Ascending aorta (tissue), 2 donors: ENCODE data around the gene PGGHG. TPM values are rescaled to one million over a fixed set of nuclear protein-coding genes. Genes with fewer than 3 reads are reported as not detected.
A peak's percentile ranks its signal among the peaks of the same experiment; 100 is the strongest.
"Not testable (repeated sequence)": the region's sequence is repeated elsewhere in the genome, so short reads cannot be mapped to it uniquely, and the experiment has no call there.

Source experiments
- DNase-seq, 2 donors: peaks; one replicate each; pipeline ENCODE4 v3.0.0-alpha.2; 2019; ENCODE audit warnings: low spot score in 2 of 2
- H3K27ac ChIP-seq, 2 donors: fragments of 200-600 bp; sonication (generic); one replicate each; pipeline ENCODE4 v1.5.1; 2016 to 2017; ENCODE audit warnings: mild to moderate bottlenecking in 1 of 2
- H3K27me3 ChIP-seq: fragments of 200-600 bp; sonication (generic); one replicate; pipeline ENCODE4 v1.5.1; 2017
- H3K36me3 ChIP-seq, 2 donors: fragments of 200-600 bp; sonication (generic); one replicate each; pipeline ENCODE4 v1.5.1; 2016
- H3K4me1 ChIP-seq, 2 donors: fragments of 200-600 bp; sonication (generic); one replicate each; pipeline ENCODE4 v1.5.1; 2016 to 2017; ENCODE audit warnings: mild to moderate bottlenecking in 1 of 2
- H3K4me3 ChIP-seq, 2 donors: fragments of 200-600 bp; sonication (generic); one replicate each; pipeline ENCODE4 v1.5.1; 2016 to 2017; ENCODE audit warnings: mild to moderate bottlenecking in 1 of 2
- H3K9me3 ChIP-seq, 2 donors: fragments of 200-600 bp; sonication (generic); one replicate each; pipeline ENCODE4 v1.5.1; 2016
- CTCF ChIP-seq, 3 experiments: fragments of 200-600 bp in 2 of 3; fragments of 450-650 bp in 1 of 3; sonication (generic) in 2 of 3; IDR thresholded peaks; one replicate each; pipeline ENCODE4 v1.5.1; 2016 to 2019; ENCODE audit warnings: antibody characterized with exemption in 3 of 3, mild to moderate bottlenecking in 1 of 3, moderate library complexity in 1 of 3
- intact Hi-C: fragments of 100-400 bp; cut with DNase I; formaldehyde crosslinking; loops from one replicate; pipeline ENCODE4 v1.15.1; 2023
- total RNA-seq: library from RNA; depleted of rRNA; stranded (reverse); fragments of >200 nt; gene quantifications from one replicate; pipeline ENCODE4 v1.1.0, GENCODE V29; 2016

The PGGHG gene
- total RNA-seq, 1 donor from 2014 or later, result 155 TPM

GRCh38 chr11:259413-259812, 29.5 kb upstream of the PGGHG start:
- Histone ChIP-seq H3K9me3 (no peaks in the 10 kb centered on the region), H3K4me3 (no peak overlapping the region), H3K27me3 (no peaks in the 10 kb centered on the region), H3K27ac (no peak overlapping the region), H3K4me1 (no peaks in the 10 kb centered on the region), H3K36me3 (no peaks in the 10 kb centered on the region)
- no peak for DNase-seq
- TF ChIP-seq CTCF (IDR thresholded peaks at IDR 0.05), result no peak
- intact Hi-C loops, result no loop called here

GRCh38 chr11:261624-262023, 27.3 kb upstream of the PGGHG start:
- no peak overlapping the region for H3K4me3 ChIP-seq
- DNase-seq, result no peak
- no peaks in the 10 kb centered on the region for H3K9me3 ChIP-seq
- H3K4me1 ChIP-seq, result no peaks in the 10 kb centered on the region
- H3K36me3 ChIP-seq, result no peaks in the 10 kb centered on the region
- H3K27me3 ChIP-seq, result no peaks in the 10 kb centered on the region
- no peak overlapping the region for H3K27ac ChIP-seq
- intact Hi-C loops, result no loop called here
- TF ChIP-seq CTCF (IDR thresholded peaks at IDR 0.05), result no peak

GRCh38 chr11:266676-267439, 22.1 kb upstream of the PGGHG start:
- no peak overlapping the region for H3K27ac ChIP-seq
- H3K9me3 ChIP-seq, result no peaks in the 10 kb centered on the region
- no peaks in the 10 kb centered on the region for H3K27me3 ChIP-seq
- no peaks in the 10 kb centered on the region for H3K36me3 ChIP-seq
- no peak for TF ChIP-seq CTCF (IDR thresholded peaks at IDR 0.05)
- no peak for DNase-seq
- H3K4me1 ChIP-seq, result no peaks in the 10 kb centered on the region
- no peak overlapping the region for H3K4me3 ChIP-seq
- intact Hi-C loops, result no loop called here

- Histone ChIP-seq H3K27me3 (no peaks in the 10 kb centered on the region), H3K4me1 (no peaks in the 10 kb centered on the region), H3K36me3 (no peaks in the 10 kb centered on the region), H3K27ac (peak overlapping the region; percentile 67 to 68), H3K4me3 (peak overlapping the region in 1 of 2 donors; percentile 49), H3K9me3 (no peaks in the 10 kb centered on the region)
- intact Hi-C loops, result no loop called here
- TF ChIP-seq CTCF (IDR thresholded peaks at IDR 0.05), result no peak
- no peak for DNase-seq
Observed at GRCh38 chr11:267491-267994, 21.4 kb upstream of the PGGHG start.

- H3K9me3 ChIP-seq, H3K4me1 ChIP-seq, H3K36me3 ChIP-seq, intact Hi-C loops, H3K27me3 ChIP-seq: not testable (repeated sequence)
- peak overlapping the region; percentile 67 to 68 for H3K27ac ChIP-seq
- H3K4me3 ChIP-seq, result peak overlapping the region in 1 of 2 donors; percentile 49
- DNase-seq, result peak; percentile 51 to 84
Observed at GRCh38 chr11:268716-269145, 20.2 kb upstream of the PGGHG start.

- intact Hi-C loops, result no loop called here
- H3K4me3 ChIP-seq, result no peak overlapping the region
Observed at GRCh38 chr11:269146-269890, 19.6 kb upstream of the PGGHG start.

More at GRCh38 chr11:269146-269890, 19.6 kb upstream of the PGGHG start:
- DNase-seq, result no peak
- peak overlapping the region; percentile 37 to 67 for H3K27ac ChIP-seq
- H3K36me3 ChIP-seq, result no peaks in the 10 kb centered on the region
- H3K9me3 ChIP-seq, result no peaks in the 10 kb centered on the region
- peak in 1 of 3 experiments; percentile 5 for TF ChIP-seq CTCF (IDR thresholded peaks at IDR 0.05)
- H3K4me1 ChIP-seq, result no peaks in the 10 kb centered on the region
- no peaks in the 10 kb centered on the region for H3K27me3 ChIP-seq
